Coronary artery (tissue), 2 donors: ENCODE measurements around the gene NOC3L.

ENCODE experiments used
- DNase-seq: peaks from one replicate; pipeline ENCODE4 v3.0.0-alpha.2; 2017; ENCODE audit warnings: low spot score
- H3K27ac ChIP-seq, 2 donors: fragments of 200-600 bp; sonication (generic); one replicate each; pipeline ENCODE4 v1.5.1; 2016 to 2019
- H3K4me3 ChIP-seq: fragments of 200-600 bp; sonication (generic); 2 replicates; pipeline ENCODE4 v1.5.1; 2016; ENCODE audit warnings: mild to moderate bottlenecking, moderate library complexity
- TF ChIP-seq, protein P1 (sequence below): fragments of 200-600 bp; sonication (generic); IDR thresholded peaks from one replicate; pipeline ENCODE4 v1.5.1; 2019; ENCODE audit warnings: antibody characterized with exemption

Gene NOC3L

GRCh38 chr10:94320285-94320914, 42.3 kb downstream of the NOC3L start:
- no peak for DNase-seq
- TF ChIP-seq, protein P1, sequence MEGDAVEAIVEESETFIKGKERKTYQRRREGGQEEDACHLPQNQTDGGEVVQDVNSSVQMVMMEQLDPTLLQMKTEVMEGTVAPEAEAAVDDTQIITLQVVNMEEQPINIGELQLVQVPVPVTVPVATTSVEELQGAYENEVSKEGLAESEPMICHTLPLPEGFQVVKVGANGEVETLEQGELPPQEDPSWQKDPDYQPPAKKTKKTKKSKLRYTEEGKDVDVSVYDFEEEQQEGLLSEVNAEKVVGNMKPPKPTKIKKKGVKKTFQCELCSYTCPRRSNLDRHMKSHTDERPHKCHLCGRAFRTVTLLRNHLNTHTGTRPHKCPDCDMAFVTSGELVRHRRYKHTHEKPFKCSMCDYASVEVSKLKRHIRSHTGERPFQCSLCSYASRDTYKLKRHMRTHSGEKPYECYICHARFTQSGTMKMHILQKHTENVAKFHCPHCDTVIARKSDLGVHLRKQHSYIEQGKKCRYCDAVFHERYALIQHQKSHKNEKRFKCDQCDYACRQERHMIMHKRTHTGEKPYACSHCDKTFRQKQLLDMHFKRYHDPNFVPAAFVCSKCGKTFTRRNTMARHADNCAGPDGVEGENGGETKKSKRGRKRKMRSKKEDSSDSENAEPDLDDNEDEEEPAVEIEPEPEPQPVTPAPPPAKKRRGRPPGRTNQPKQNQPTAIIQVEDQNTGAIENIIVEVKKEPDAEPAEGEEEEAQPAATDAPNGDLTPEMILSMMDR: peak; percentile 93
- Histone ChIP-seq H3K27ac (no peak overlapping the region), H3K4me3 (no peak overlapping the region)

- no peak for DNase-seq
- Histone ChIP-seq H3K4me3 (peak overlapping the region; percentile 28), H3K27ac (peak overlapping the region in 1 of 2 donors; percentile 73)
- TF ChIP-seq, protein P1: no peak
These were observed 46.2 kb downstream of the NOC3L start for GRCh38 chr10:94316560-94316959.

DNA sequence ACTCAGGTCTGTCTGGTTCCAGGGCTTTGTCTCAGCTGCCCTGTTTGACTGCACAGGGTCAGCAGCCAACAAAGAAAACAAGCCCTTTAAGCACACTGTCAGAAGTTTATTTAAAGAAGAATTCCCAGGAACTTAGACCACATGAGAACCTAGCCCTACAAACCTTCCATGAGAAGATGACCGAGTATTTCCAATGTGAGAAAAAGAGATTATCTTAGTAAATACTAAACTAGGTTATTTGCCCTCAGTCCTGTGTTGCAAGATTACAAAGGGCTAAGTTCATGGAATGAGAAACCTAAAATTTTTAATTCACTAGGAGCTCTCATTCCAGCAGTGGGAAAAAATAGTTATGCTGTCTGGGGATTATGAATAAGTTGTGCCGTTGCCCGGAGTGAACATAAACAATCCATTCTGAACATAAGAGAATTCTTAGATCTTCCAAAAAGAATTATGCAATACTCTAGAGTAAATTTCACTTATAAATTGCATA, 46.7 kb downstream of the NOC3L start:
- DNase-seq: no peak
- TF ChIP-seq, protein P1: no peak
- Histone ChIP-seq H3K27ac (peak overlapping the region; percentile 33 to 73), H3K4me3 (peak overlapping the region; percentile 28)

DNA sequence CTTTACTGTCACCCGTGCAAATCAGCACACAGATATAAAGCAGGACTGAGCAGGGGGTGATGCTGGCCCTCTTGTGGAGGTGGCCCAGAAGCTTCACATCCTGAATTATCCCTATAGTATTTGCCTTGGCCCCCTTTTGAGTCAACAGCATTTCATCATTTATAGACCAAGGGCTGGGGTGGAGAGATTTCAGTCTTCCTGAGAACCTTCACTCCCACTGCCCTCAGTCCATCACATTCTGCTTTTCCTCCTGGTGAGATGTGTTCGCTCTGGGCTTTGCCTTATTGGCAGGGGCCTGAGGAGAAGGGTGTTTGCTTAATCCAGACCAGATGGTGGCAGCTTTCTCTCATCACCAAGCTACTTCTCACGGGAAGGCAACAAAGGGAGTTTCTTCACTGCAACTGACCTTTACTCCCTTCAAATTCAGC, 47.7 kb downstream of the NOC3L start:
- Histone ChIP-seq H3K27ac (peak overlapping the region in 1 of 2 donors; percentile 73), H3K4me3 (no peak overlapping the region)
- TF ChIP-seq, protein P1: no peak
- no peak for DNase-seq

GRCh38 chr10:94310369-94310768, 52.4 kb downstream of the NOC3L start:
- Histone ChIP-seq H3K27ac (no peak overlapping the region), H3K4me3 (no peak overlapping the region)
- no peak for DNase-seq
- TF ChIP-seq, protein P1: no peak

- Histone ChIP-seq H3K27ac (no peak overlapping the region), H3K4me3 (no peak overlapping the region)
- TF ChIP-seq, protein P1: no peak
- no peak for DNase-seq
These were observed 53.9 kb downstream of the NOC3L start for GRCh38 chr10:94308866-94309265.

GRCh38 chr10:94307046-94307615, 55.6 kb downstream of the NOC3L start:
- no peak overlapping the region for H3K27ac ChIP-seq
- DNase-seq: no peak
- TF ChIP-seq, protein P1: no peak
- no peak overlapping the region for H3K4me3 ChIP-seq
